BE2C (cell line): ENCODE results near the gene HECW1.

Experiments
- DNase-seq: peaks from one replicate; pipeline ENCODE4 v3.0.0-alpha.2; 2020
- H3K27me3 ChIP-seq: fragments of 250-450 bp; sonication (Bioruptor Pico); 2 replicates; pipeline ENCODE4 v1.5.1; 2020; ENCODE audit warnings: mild to moderate bottlenecking
- H3K36me3 ChIP-seq: fragments of 250-450 bp; sonication (Bioruptor Pico); 2 replicates; pipeline ENCODE4 v1.5.1; 2020; ENCODE audit warnings: mild to moderate bottlenecking
- H3K4me1 ChIP-seq: fragments of 250-450 bp; sonication (Bioruptor Pico); 2 replicates; pipeline ENCODE4 v1.5.1; 2020
- H3K4me3 ChIP-seq: 2 replicates; pipeline ENCODE4 v1.5.1; 2011; ENCODE audit warnings: low read depth, low read length
- H3K9me3 ChIP-seq: fragments of 250-450 bp; sonication (Bioruptor Pico); 2 replicates; pipeline ENCODE4 v1.5.1; 2020
- CTCF ChIP-seq: IDR thresholded peaks from 2 replicates; pipeline ENCODE4 v1.5.1; 2012; ENCODE audit warnings: mild to moderate bottlenecking, low read depth, low read length

HECW1 gene

GRCh38 chr7:43143918-43144589, 31.6 kb downstream of the HECW1 start:
- Histone ChIP-seq H3K27me3 (no peaks in the 10 kb centered on the region), H3K9me3 (no peaks in the 10 kb centered on the region), H3K4me1 (no peaks in the 10 kb centered on the region), H3K36me3 (no peaks in the 10 kb centered on the region), H3K4me3 (no peak overlapping the region)
- no peak for TF ChIP-seq CTCF
- DNase-seq, result no peak

- Histone ChIP-seq H3K4me3 (no peak overlapping the region), H3K9me3 (no peaks in the 10 kb centered on the region), H3K4me1 (no peaks in the 10 kb centered on the region), H3K36me3 (no peaks in the 10 kb centered on the region), H3K27me3 (no peaks in the 10 kb centered on the region)
- TF ChIP-seq CTCF, result no peak
- no peak for DNase-seq
These were observed 35.8 kb downstream of the HECW1 start for GRCh38 chr7:43148161-43148731.

- DNase-seq, result no peak
- H3K4me3 ChIP-seq, result no peak overlapping the region
- TF ChIP-seq CTCF, result no peak
These were observed 38.6 kb downstream of the HECW1 start for GRCh38 chr7:43151076-43151475.

GRCh38 chr7:43152696-43153095, 40.2 kb downstream of the HECW1 start:
- DNase-seq, result no peak

More at GRCh38 chr7:43151076-43151475, 38.6 kb downstream of the HECW1 start:
- Histone ChIP-seq H3K4me1 (no peaks in the 10 kb centered on the region), H3K36me3 (no peaks in the 10 kb centered on the region), H3K27me3 (no peaks in the 10 kb centered on the region), H3K9me3 (no peaks in the 10 kb centered on the region)

GRCh38 chr7:43155636-43156035, 43.2 kb downstream of the HECW1 start:
- TF ChIP-seq CTCF, result no peak
- Histone ChIP-seq H3K4me1 (no peaks in the 10 kb centered on the region), H3K9me3 (no peaks in the 10 kb centered on the region), H3K4me3 (no peak overlapping the region), H3K36me3 (no peaks in the 10 kb centered on the region), H3K27me3 (no peaks in the 10 kb centered on the region)
- DNase-seq, result no peak

More at GRCh38 chr7:43152696-43153095, 40.2 kb downstream of the HECW1 start:
- no peak for TF ChIP-seq CTCF
- Histone ChIP-seq H3K4me3 (no peak overlapping the region), H3K4me1 (no peaks in the 10 kb centered on the region), H3K9me3 (no peaks in the 10 kb centered on the region), H3K36me3 (no peaks in the 10 kb centered on the region), H3K27me3 (no peaks in the 10 kb centered on the region)

GRCh38 chr7:43163885-43164284, 51.4 kb downstream of the HECW1 start:
- Histone ChIP-seq H3K36me3 (no peaks in the 10 kb centered on the region), H3K4me1 (no peaks in the 10 kb centered on the region), H3K4me3 (no peak overlapping the region), H3K9me3 (no peaks in the 10 kb centered on the region), H3K27me3 (no peaks in the 10 kb centered on the region)
- DNase-seq, result no peak
- TF ChIP-seq CTCF, result no peak
